Measurements from ENCODE around the gene CENPP.

The CENPP gene

GRCh38 chr9:92601451-92601850 lies 275.7 kb downstream of the CENPP start:
- DNase-seq, result no peak

DNA sequence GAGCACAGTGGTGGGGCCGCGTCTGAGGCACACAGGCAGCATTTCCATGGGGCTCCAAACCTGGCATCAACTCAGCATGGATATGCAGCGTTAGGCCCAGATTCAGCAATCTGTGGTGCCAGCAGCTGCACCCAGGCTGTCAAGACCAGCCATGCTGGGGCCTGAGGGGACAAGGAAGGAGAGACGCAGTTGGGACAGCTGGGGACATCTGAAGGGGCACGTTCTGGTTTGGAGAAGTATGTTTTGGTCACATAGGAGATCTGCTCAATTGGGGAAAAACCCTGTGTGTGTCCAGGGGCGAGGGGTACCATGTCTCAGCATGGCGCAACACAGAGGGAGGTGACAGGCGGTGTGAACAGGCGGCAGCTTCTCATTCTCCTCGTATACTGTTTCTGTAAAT lies 276.7 kb downstream of the CENPP start:
- DNase-seq, result no peak

DNA sequence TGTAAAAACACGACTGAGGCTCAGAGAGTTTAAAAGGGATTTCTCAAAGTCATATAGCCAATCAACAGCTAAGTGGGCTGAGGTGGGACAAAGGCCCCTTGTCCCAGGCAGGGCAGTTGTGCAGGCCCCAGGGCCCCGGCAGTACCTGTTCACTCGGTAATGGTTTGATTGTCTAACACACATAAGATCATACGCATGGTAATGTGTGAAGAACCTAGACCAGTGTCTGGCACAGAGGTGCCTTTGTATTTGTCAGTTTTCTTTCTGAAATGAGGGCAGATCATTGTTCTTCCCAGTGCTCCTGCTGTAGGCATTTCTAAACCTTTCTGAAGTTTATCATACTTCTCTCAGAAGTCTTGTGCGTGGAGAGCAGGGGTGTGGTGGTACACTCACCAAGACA lies 277.3 kb downstream of the CENPP start:
- DNase-seq, result no peak

GRCh38 chr9:92603990-92604389 lies 278.2 kb downstream of the CENPP start:
- no peak for DNase-seq

GRCh38 chr9:92605224-92605623 lies 279.5 kb downstream of the CENPP start:
- DNase-seq, result no peak

DNA sequence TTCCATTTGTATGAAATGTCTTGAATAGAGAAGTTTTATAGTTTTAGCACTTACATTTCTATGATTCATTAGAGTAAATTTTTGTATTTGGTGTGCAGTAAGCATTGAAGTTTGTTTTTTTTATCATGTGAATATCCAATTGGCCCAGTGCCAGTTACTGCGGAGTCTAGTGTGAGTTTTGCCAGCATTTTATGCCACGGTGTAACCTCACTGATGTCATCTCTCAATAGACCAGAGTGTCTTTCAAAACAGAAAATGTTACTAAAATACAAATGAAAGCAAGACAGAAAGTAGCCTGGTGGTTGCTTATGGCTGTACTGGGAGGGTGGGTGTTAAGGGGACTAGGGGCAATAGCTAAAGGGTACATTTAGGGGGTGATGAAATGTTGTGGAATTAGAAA lies 281.3 kb downstream of the CENPP start:
- no peak for DNase-seq

DNA sequence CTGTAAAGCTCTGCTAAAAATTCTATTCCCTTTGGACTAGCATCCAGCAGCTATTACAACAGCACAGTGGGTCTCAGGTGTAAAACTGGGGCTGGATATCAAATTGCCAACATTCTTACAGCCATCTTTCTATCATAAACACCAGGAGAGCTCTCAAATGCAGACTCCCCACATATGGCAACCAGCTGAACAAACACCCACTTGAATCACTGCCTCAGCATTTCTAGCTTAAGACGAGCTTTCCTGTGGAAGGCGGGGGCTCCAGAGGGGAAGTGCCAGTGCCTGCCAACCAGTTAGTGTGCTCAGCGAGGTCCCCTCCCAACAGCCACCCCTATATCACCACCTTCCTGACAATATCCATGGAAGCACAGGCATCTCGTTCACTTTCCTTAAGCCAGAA lies 282.0 kb downstream of the CENPP start:
- DNase-seq, result no peak

- DNase-seq, result no peak
Measured at GRCh38 chr9:92608241-92608908, 282.6 kb downstream of the CENPP start.

DNA sequence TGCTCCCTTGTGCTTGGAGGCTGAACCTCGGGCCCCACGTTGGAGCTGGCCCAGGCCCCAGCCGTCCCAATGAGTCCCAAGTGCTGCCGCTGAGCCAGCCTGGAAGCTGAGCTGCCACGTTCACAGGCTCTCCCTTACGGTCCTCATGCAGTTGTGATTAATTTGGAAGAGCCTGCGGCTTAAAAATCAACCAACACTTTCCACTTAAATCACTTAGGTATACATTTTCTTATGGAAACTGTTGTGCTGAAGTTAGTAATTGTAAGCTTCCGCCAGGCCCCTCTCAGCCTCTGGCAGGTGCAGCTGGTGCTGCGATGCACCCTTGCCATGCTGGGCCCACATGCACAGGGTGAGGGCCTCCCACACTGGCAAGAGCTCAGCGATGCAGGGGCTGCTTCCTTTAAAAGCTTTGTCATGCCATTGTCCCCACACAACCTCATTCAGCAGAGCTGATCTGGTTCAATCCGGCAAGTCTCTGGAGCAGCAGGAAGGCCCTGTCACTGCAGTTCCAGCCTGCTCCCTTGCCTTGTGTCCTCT lies 283.2 kb downstream of the CENPP start:
- DNase-seq, result no peak

DNA sequence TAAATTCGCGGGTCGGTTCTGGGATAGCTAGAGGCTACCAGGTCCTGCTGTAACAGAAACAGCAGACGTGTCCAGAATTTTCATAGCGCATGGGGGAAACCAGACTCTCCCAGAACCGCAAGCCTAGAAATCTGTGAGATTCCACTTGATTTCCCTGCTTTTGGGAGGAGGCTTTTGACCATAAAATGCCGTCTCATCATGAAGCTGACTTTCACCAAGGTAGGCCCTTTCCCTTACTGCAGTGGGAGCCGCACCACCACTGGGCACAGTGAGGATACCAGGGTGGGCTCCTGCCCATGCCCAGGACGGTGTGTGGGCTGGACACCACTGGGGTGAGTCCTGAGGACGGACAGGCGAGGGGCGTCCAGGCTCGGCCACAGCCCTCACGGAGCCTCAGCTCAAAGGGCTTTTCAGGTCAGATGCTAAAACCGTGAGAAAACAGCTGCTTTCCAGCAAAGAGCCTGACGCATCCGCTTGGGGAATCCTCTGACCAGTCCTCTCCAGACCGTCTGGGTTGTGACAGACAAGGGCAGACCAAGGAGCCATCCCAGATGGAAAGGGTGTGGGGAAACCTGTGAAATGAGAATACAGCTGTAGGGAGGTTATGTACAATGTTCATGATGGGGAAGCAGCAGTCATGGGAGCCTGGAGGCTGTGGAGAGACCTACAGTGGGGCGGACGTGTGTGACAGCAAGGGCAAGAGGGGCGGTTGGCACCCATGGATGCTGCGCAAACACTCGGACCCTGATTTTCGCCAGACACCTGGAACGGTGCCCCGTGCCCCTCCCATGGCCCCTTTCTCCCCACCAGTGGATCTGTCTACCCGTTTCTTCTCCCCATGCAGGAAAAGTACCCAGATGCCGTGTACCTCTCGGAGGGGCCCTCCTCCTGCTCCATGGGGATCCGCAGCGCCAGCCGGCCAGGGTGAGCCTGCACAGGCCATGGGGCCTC lies 285.0 kb downstream of the CENPP start:
- DNase-seq, result no peak

GRCh38 chr9:92611621-92612285 lies 286.0 kb downstream of the CENPP start:
- DNase-seq, result no peak

DNA sequence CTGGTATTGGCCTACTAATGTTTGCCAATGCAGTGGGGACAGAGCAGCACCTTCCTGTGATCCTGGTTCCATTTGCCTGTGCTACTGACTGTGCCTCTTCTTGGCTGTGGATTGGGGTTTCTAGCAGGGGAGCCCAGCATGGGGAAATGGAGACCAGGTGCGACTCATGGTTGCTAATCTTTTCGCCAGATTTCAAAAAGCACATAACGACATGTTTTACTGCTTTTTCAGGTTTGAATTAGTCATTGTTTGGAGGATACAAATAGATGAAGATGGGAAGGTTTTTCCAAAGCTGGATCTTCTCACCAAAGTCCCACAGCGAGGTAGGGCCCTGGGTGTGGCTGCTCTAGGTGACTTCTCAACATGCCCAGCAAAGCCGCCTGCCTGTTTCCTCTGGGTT lies 286.5 kb downstream of the CENPP start:
- no peak for DNase-seq

- DNase-seq, result no peak
Measured at GRCh38 chr9:92612816-92613215, 287.1 kb downstream of the CENPP start.

DNA sequence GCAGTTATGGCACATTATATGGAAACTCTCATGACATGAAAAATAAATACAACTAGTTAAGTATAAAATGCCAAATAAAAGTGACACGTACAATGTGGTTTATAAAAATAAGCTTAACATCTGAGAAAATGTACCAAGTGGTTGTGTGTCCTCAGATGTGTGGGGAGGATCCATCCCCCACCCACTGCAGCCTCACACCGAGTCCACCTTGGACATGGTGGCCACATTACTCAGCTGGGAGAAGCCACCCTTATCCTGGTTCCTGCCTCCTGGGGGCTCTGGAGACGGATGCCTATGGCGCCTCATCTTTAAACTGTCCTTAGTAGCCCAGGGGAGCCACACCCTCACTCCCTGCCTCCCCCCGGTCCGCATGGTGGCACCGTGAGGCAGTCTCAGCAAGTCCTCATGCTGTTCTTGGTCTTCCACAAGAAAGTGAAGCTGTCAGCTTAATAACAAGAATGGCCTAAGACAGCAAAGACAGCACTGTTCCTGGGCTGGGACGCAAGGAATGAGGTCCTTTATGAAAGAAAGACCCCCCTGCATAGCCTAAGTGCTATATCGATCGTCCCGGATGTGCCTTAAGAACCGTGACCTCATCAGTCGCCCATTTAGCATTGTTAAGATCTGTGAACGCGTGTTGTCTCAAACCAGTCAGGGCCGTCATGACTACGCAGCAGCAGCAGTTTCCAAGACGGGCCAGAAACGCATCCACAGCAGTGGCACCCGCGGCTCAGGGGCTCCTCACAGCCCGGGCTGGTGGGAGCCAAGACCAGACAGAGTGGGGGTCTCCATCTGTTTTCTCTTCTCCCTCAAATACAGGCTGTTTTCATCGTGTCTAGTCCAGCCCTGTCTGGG lies 287.7 kb downstream of the CENPP start:
- no peak for DNase-seq

GRCh38 chr9:92614123-92614510 lies 288.4 kb downstream of the CENPP start:
- DNase-seq, result no peak

DNA sequence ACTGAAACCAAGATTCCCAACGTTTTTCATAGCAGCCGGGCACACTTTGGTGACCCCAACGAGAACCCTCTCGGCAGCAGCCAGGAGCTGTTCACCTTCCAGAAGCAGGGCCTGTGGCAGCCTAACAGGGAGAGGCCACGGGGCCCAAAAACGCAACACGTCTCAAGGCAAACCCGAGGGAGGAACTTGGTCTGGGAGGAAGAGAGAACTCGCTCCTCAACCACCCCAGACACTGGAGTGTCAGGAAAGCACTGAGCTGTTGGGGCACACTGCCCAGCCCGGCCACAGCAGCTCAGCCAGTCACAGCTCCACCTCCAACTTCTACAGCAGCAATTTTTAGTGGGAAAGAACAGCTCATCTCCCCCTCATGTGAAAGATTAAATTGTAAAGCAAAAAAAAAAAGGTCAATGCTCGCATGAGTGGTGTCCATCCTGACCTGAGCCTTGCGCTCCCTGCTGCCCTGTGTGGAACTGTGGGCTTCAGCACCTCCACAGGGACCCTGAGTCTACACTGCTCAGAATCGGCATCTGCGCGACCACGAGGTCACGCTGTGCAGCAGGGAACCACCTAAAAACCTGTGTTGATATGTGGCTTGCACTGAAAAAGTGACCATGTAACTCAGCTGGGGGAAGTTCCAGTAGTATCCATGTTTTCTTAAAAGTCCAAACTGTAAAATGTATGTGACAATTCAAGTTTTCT lies 289.2 kb downstream of the CENPP start:
- no peak for DNase-seq

GRCh38 chr9:92615790-92616189 lies 290.0 kb downstream of the CENPP start:
- DNase-seq, result no peak

DNA sequence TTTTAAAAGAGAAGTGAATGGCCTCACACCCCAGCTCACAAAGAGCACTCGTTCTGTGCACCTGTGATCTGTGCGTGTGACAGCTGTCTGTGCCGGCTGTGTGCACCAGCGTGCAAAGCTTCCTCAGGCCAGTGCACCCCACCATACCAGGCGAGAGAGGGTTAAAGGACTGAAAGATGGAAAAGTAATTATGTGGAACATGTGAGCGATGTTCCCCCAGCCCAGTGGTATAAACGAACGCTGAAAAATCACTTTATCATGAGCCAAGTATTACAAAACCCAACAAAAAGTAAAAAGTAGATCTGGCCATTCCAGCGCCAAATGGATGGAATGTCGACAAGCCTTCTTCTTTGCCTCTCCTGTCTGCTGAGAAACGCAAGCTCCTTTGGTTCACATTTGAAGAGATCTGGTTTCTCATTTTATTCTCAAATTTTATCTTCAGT lies 290.5 kb downstream of the CENPP start:
- no peak for DNase-seq

DNA sequence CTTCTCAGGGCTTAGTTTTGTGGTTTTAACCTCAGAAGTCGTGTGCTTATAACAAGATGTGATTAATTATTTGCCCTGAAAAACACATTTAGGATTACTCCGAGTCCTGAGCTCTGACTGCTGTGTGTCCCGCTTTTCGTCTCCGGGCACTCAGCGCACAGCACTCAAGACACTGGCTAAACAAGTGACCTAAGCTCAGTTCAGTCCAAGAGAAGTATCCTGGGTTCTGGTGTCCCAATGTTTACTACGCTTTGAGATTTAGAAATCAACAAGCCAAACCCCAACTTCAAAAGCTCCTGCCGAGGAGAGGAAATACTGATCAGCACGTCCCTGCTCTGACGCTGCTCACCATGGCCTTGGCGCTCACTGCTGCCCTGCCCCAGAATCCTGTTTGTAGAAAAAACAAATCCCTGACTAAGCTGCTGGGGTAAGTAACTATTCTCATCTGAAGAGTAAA lies 290.9 kb downstream of the CENPP start:
- no peak for DNase-seq

- no peak for DNase-seq
Measured at GRCh38 chr9:92617195-92617813, 291.6 kb downstream of the CENPP start.

- no peak for DNase-seq
Measured at GRCh38 chr9:92617951-92618510, 292.3 kb downstream of the CENPP start.
